ENCODE data around the gene ALDH8A1. TPM values are rescaled to one million over a fixed set of nuclear protein-coding genes. Genes with fewer than 3 reads are reported as not detected.

ALDH8A1 gene
- polyA plus RNA-seq, 1 of the 3 experiments (the other 2 are of a cell fraction), result 0.25 TPM

DNA sequence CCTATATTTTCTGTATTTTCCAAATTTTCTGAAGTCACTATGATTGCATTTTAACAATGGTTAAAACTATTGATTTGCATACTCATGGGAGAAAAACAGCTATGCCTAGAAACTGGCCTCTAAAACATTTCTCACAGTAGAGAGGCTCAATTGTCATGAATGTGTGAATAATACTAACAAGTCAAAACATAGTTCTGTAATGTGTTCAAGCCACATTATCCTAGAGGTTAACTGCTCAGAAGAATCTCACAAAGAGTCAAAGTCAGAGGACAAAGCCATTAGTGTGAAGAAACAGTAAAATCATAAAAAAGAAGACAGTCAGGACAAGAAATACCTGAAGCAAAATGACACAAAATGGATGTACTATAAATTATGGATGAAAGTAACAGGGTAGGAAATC is 12.5 kb upstream of the ALDH8A1 start (continued):
- TF ChIP-seq, protein P1, sequence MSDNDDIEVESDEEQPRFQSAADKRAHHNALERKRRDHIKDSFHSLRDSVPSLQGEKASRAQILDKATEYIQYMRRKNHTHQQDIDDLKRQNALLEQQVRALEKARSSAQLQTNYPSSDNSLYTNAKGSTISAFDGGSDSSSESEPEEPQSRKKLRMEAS (IDR thresholded peaks at IDR 0.05; ENCODE audit: low read depth), result no peak
- TF ChIP-seq, protein P2, sequence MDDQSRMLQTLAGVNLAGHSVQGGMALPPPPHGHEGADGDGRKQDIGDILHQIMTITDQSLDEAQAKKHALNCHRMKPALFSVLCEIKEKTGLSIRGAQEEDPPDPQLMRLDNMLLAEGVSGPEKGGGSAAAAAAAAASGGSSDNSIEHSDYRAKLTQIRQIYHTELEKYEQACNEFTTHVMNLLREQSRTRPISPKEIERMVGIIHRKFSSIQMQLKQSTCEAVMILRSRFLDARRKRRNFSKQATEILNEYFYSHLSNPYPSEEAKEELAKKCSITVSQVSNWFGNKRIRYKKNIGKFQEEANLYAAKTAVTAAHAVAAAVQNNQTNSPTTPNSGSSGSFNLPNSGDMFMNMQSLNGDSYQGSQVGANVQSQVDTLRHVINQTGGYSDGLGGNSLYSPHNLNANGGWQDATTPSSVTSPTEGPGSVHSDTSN (IDR thresholded peaks at IDR 0.05), result no peak
- TF ChIP-seq EP300 (IDR thresholded peaks at IDR 0.05; ENCODE audit: borderline replicate concordance in 1 of 2, low read depth in 1 of 2, low read length in 1 of 2) (no peak), RCOR1 (IDR thresholded peaks at IDR 0.05; ENCODE audit: low read length) (no peak)

DNA sequence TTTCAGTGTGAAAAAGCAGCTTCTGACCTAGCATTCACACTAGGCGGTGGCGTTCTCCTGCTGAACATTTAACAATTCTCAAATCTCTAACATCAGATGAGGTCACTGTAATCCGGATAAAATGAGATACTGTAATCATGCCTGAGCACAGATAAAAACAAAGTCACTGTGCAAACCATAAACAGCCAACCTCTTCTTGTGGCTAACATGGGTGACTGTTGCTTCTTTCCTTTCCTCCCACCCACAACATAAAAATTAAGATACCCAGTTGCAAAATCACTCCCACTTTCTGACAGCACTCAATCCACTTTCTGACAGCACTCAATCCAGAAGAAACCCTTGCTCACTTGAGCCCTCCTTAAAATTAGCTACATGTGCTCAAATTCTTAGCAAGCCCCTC is 11.5 kb upstream of the ALDH8A1 start:
- no peaks in the 10 kb centered on the region for H4K20me1 ChIP-seq (ENCODE audit: insufficient read depth)
- 97% methylated on average over 3 of the region's 3 CpGs for WGBS (ENCODE audit: low lambda C conversion rate)
- H3K36me3 ChIP-seq (replicated peaks in 1 of 2; ENCODE audit: control insufficient read depth in 1 of 2, insufficient read depth in 2 of 2, low read length in 1 of 2), result peaks cover 43 to 79% of the 10 kb centered on the region in 2 experiments
- TF ChIP-seq GATA2 (CRISPR knock-in tag; IDR thresholded peaks at IDR 0.05), result no peak
- TF ChIP-seq RCOR1 (IDR thresholded peaks at IDR 0.05; ENCODE audit: low read length), result no peak
- TF ChIP-seq ELF1 (IDR thresholded peaks at IDR 0.05), result no peak
- TF ChIP-seq FOXJ3 (CRISPR knock-in tag; IDR thresholded peaks at IDR 0.05), result no peak
- no peak for TF ChIP-seq YY1 (IDR thresholded peaks at IDR 0.05; ENCODE audit: low read depth)
- no peak for TF ChIP-seq TCF12 (IDR thresholded peaks at IDR 0.05)
- no peak for TF ChIP-seq FOSL2 (IDR thresholded peaks at IDR 0.05; ENCODE audit: borderline replicate concordance, low read depth)
- TF ChIP-seq RXRA (IDR thresholded peaks at IDR 0.05; ENCODE audit: borderline replicate concordance, low read depth), result no peak
- TF ChIP-seq MXI1 (IDR thresholded peaks at IDR 0.05; ENCODE audit: low read depth, low read length), result no peak
- TF ChIP-seq NRF1 (IDR thresholded peaks at IDR 0.05; ENCODE audit: low read depth, low read length), result no peak
- TF ChIP-seq NFIC (IDR thresholded peaks at IDR 0.05; ENCODE audit: borderline replicate concordance), result no peak
- TF ChIP-seq, protein P3, sequence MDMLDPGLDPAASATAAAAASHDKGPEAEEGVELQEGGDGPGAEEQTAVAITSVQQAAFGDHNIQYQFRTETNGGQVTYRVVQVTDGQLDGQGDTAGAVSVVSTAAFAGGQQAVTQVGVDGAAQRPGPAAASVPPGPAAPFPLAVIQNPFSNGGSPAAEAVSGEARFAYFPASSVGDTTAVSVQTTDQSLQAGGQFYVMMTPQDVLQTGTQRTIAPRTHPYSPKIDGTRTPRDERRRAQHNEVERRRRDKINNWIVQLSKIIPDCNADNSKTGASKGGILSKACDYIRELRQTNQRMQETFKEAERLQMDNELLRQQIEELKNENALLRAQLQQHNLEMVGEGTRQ (IDR thresholded peaks at IDR 0.05; ENCODE audit: borderline replicate concordance, low read depth, low read length), result no peak
- no peak for TF ChIP-seq SIN3A (IDR thresholded peaks at IDR 0.05; ENCODE audit: borderline replicate concordance, low read depth, low read length)
- H3K9me3 ChIP-seq, result peaks cover 18% of the 10 kb centered on the region; the same call in 1 of the 2 replicates
- POLR2A ChIA-PET, result no interaction called here
- CTCF ChIA-PET, result no interaction called here
- no peak for DNase-seq
- no peak overlapping the region for H2AFZ ChIP-seq (ENCODE audit: low read depth)
- H3K4me1 ChIP-seq (ENCODE audit: control insufficient read depth in 1 of 2, insufficient read depth in 2 of 2, low read depth in 1 of 2, low read length in 1 of 2), result peaks cover 0 to 6% of the 10 kb centered on the region in 2 experiments; a peak in 1 of 4 replicates
- H3K4me3 ChIP-seq (ENCODE audit: low read depth in 2 of 2, low read length in 1 of 2), result no peak overlapping the region
- no peak overlapping the region for H3K27ac ChIP-seq (ENCODE audit: low read depth in 2 of 2, low read length in 1 of 2)
- H3K27me3 ChIP-seq (ENCODE audit: insufficient read depth), result no peaks in the 10 kb centered on the region
- no peaks in the 10 kb centered on the region for H3F3A ChIP-seq (replicated peaks; ENCODE audit: insufficient read depth)
- H3K9ac ChIP-seq, result no peak overlapping the region
- H3K4me2 ChIP-seq, result no peak overlapping the region
- H3K9me2 ChIP-seq, result no peaks in the 10 kb centered on the region
- no peaks in the 10 kb centered on the region for H3K79me2 ChIP-seq (ENCODE audit: insufficient read depth)
